ENCODE results near the gene KLHL3.
"Not testable (repeated sequence)": the region's sequence is repeated elsewhere in the genome, so short reads cannot be mapped to it uniquely, and the experiment has no call there.

KLHL3 gene

GRCh38 chr5:137669811-137670210, 66.1 kb downstream of the KLHL3 start:
- in situ Hi-C loops (cut with HindIII; ENCODE audit: low sequenced_read_pairs): no loop called here

- in situ Hi-C loops (cut with HindIII; ENCODE audit: low sequenced_read_pairs): no loop called here
Observed at GRCh38 chr5:137668637-137669036, 67.3 kb downstream of the KLHL3 start.

DNA sequence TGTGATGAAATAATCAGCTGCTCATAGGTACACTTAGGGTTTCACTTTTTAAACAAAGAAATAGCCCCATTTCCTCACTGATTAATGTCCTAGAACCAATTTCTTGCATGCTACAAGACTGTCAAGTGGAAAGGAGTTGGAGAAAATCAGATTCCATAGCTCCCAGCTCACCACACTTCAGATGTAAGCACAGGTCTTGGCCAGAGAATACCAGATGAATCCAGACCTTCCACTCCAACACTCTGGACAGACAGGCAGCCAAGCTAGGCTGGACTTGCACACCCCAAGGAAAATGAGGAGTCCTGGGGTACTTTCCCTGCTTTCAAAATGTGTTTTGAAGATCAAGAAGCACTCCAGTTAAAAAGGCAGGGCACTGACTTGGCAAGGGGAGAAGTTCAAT, 68.5 kb downstream of the KLHL3 start:
- in situ Hi-C loops (cut with HindIII; ENCODE audit: low sequenced_read_pairs): no loop called here

GRCh38 chr5:137666901-137667300, 69.0 kb downstream of the KLHL3 start:
- in situ Hi-C loops (cut with HindIII; ENCODE audit: low sequenced_read_pairs): no loop called here

DNA sequence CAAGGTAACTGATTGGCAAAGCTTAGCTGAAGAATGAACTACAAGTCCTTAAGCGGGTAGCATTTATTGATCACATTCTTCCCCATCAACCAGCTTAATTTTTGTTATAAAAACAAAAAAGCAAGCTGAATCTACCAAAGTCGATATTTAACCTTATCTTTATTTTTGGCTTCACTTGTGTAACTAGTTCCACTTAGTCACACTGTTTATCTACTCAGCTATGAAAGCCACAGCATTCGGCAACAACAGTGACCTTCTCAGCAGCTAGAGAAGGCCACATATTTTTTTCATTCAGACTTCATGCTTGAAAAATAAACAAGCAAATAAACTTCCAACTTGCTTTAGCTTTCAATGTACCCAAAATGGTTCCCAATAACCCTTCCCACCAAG, 69.4 kb downstream of the KLHL3 start:
- in situ Hi-C loops (cut with HindIII; ENCODE audit: low sequenced_read_pairs): no loop called here

DNA sequence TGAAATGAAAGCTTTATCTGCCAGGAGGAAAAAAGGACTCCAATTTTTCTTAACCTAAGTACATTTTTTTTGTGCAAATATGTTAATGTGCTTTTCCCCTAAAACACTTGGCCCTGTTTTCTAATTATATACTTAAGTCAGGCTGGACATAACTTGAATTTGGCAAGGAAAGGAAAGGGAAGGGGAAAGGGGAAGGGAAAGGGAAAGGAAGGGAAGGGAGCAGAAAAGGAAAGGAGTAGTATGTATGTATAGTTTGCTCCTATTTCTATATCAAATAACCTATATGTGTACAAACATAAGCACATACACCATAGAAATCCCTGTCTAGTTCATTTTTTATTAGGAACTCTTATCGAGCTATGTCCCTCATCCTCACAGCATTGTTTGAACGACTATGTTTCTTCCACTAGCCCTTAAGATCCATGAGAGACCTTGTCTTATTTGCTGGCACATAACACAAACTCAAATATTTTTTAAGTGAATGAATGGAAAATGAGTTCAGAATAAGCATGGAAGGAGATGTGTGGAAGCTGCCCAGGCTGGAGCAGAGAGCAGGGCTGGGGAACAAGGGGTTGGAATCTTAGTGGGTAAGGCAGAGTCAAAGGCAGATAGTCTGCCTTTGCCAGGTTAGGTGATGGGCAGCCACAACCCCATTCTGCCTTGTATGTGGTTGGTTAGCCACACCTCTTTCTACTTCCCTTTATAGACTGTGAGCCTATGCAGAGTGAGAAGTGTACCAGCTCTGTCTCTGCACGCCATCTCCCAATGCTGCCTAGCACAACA, 70.0 kb downstream of the KLHL3 start:
- in situ Hi-C loops (cut with HindIII; ENCODE audit: low sequenced_read_pairs): no loop called here

DNA sequence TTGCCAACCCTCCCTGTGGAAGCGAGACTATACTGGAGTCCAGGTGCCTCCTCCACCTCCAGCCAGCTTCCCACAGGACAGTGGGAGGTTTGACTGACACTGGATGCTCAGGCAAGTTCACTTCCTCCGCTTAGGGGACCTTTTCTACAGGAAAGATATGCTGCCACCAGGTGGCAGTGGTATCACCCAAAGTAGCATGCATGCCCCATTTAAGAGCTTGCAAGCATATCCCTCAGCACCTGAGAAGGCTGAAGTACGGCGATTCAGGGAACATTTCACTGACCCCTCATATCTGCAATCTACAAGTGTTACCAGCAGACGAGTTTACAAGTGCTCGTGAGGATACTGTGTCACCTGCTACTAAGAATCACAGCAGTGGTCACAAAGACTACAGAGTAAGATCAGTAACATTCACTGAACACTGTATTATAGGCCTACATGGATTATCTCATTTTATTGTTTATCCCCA, 75.5 kb downstream of the KLHL3 start:
- in situ Hi-C loops (cut with HindIII; ENCODE audit: low sequenced_read_pairs): no loop called here

GRCh38 chr5:137659209-137659608, 76.7 kb downstream of the KLHL3 start:
- in situ Hi-C loops (cut with HindIII; ENCODE audit: low sequenced_read_pairs): no loop called here

GRCh38 chr5:137658324-137658723, 77.6 kb downstream of the KLHL3 start:
- in situ Hi-C loops (cut with HindIII; ENCODE audit: low sequenced_read_pairs): no loop called here

DNA sequence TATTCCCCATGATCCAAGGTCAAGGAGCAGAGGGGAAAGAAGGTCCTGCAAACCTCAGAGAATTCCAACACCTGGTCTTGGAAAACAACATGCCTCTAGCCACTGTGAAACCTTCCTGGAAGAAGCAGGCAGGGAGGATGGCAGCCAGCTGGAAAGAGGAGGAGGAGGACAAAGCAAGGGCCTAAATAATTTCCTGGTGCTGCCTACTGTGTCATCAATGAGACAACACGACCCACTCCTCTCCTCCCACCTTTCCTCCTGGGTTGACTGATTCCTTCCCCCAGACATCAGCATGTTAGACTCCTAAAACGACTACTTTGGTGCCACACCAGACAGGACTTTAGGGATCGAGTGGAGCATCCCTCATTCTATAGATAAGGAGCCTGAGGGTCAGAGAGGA, 78.8 kb downstream of the KLHL3 start:
- in situ Hi-C loops (cut with HindIII; ENCODE audit: low sequenced_read_pairs): no loop called here

GRCh38 chr5:137656558-137656957, 79.3 kb downstream of the KLHL3 start:
- in situ Hi-C loops (cut with HindIII; ENCODE audit: low sequenced_read_pairs): no loop called here

DNA sequence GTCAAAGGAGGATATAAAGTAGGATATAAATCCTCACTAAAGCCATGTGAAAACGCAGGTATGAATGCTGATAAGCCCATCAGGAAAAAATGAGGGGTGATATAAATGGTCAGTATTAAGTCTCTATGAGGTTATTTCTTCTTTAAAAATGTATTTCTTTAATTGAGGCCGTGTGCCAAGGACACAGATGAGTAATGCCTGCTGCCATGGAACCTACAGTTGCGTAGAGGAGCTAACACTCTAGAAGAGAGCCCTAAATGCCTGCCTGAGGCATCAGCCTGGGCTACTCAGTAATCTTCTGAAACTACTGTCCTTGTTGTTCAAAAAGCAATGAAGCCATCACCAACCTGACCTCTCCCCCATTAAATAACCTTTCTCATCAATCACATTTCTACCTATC, 84.9 kb downstream of the KLHL3 start:
- in situ Hi-C loops (cut with HindIII; ENCODE audit: low sequenced_read_pairs): no loop called here

DNA sequence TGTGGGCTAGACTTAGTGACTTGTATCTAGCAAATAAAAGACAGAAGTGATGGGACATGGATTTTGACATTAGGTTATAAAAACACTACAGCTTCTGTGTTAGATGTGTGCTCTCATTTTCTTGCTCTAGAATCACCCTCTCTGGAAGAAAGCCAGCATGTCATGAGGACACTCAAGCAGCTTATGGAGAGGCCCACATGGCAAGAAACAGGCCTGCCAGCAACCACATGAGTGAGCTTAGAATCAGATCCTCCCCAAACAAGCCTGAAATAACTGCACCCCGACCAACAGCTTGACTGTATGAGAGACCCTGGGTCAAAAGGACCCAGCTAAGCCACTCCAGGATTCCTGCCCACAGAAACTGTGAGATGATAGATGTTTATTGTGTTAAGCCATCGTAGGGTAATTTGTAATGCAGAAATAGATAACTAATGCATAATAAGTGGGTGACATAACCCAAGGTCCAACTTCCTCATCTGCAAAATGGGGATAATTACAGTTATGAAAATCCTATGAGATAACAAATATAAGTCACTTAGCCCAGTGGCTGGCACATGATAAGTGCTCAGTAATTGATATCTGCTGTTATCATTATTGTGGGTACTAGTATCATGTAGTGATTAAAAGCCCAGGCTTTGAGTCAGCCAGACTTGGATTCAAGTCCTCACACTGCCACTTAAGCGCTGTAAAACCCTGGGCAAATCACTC, 86.5 kb downstream of the KLHL3 start:
- in situ Hi-C loops (cut with HindIII; ENCODE audit: low sequenced_read_pairs): no loop called here

GRCh38 chr5:137648361-137648760, 87.5 kb downstream of the KLHL3 start:
- in situ Hi-C loops (cut with HindIII; ENCODE audit: low sequenced_read_pairs): no loop called here

- in situ Hi-C loops (cut with HindIII; ENCODE audit: low sequenced_read_pairs): no loop called here
Observed at GRCh38 chr5:137647401-137647800, 88.5 kb downstream of the KLHL3 start.

DNA sequence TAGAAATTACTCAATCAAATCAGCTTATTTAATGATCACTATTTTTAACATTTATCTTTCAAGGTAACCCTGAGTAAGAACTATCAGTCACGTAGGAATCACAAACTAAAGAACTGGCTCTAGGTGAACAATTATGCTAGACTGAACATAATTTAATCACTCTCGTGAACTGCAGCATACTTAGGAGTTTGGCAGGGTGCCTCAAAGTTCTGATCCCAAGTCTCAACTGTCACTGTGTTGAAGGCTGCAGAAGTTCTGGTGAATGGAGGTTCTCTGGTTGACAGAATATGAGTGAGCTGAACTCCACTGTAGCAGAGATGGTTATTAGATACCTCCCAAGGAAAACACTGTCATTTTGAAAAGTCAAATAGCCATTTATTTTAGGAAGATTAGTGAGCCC, 89.1 kb downstream of the KLHL3 start:
- in situ Hi-C loops (cut with HindIII; ENCODE audit: low sequenced_read_pairs): no loop called here

GRCh38 chr5:137643081-137643480, 92.8 kb downstream of the KLHL3 start:
- in situ Hi-C loops (cut with HindIII; ENCODE audit: low sequenced_read_pairs): not testable (repeated sequence)

- in situ Hi-C loops (cut with HindIII; ENCODE audit: low sequenced_read_pairs): no loop called here
Observed at GRCh38 chr5:137642091-137642490, 93.8 kb downstream of the KLHL3 start.

DNA sequence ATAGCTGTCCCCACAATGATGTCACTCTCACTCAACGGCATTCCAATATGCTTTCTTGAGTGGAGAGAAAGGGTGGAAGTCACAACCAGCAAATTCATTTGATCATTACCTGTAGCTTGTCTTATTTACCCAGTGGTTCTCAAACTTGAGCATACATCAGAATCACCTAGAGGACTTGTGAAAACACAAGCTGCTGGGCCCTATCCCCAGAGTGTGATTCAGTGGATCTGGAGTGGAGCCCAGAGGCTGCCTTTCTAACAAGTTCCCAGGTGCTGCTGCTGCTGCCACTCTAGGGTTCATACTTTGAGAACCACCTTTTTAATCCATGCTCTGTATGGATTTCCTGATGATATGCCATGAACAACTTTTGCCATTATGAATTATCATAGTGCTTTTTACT, 94.7 kb downstream of the KLHL3 start:
- in situ Hi-C loops (cut with HindIII; ENCODE audit: low sequenced_read_pairs): no loop called here

GRCh38 chr5:137639645-137640044, 96.2 kb downstream of the KLHL3 start:
- in situ Hi-C loops (cut with HindIII; ENCODE audit: low sequenced_read_pairs): no loop called here

- in situ Hi-C loops (cut with HindIII; ENCODE audit: low sequenced_read_pairs): no loop called here
Observed at GRCh38 chr5:137638841-137639240, 97.0 kb downstream of the KLHL3 start.

Measured in endothelial cell of hepatic sinusoid (primary cell).